ENCODE data around the gene MMP13. TPM values are rescaled to one million over a fixed set of nuclear protein-coding genes. Genes with fewer than 3 reads are reported as not detected.
"Not testable (repeated sequence)": the region's sequence is repeated elsewhere in the genome, so short reads cannot be mapped to it uniquely, and the experiment has no call there.

The MMP13 gene
- not detected for total RNA-seq

GRCh38 chr11:102955624-102956023, at the start of gene MMP13:
TSS of gene MMP13 (minus strand) at chr11:102955732. CDS start at chr11:102955705, 27 bp downstream.
- ATAC-seq (replicated peaks in 1 of 2) = no peak
- H3K9me3 Mint-ChIP-seq = no peaks in the 10 kb centered on the region
- H3K27me3 Mint-ChIP-seq (ENCODE audit: low read depth) = peaks cover 6% of the 10 kb centered on the region
- DNase-seq = no peak
- H3K4me1 Mint-ChIP-seq (ENCODE audit: low read depth) = no peaks in the 10 kb centered on the region
- no peak within 1 kb of the TSS for H3K27ac Mint-ChIP-seq
- no peak within 1 kb of the TSS for H3K4me3 Mint-ChIP-seq
- H3K36me3 Mint-ChIP-seq (ENCODE audit: insufficient read depth in 2 of 2) = no peaks in the 10 kb centered on the region

- DNase-seq; ATAC-seq (replicated peaks in 1 of 2); H3K9me3 Mint-ChIP-seq; H3K4me1 Mint-ChIP-seq (ENCODE audit: low read depth); H3K4me3 Mint-ChIP-seq; H3K36me3 Mint-ChIP-seq (ENCODE audit: insufficient read depth in 2 of 2); H3K27ac Mint-ChIP-seq: not testable (repeated sequence)
- peaks cover 29% of the 10 kb centered on the region for H3K27me3 Mint-ChIP-seq (ENCODE audit: low read depth)
Observed at GRCh38 chr11:103004234-103004633, 48.7 kb upstream of the MMP13 start.

GRCh38 chr11:102994105-102994504, 38.6 kb upstream of the MMP13 start:
- Mint-ChIP-seq H3K9me3 (no peaks in the 10 kb centered on the region), H3K27ac (no peak overlapping the region), H3K4me1 (ENCODE audit: low read depth) (no peaks in the 10 kb centered on the region), H3K27me3 (ENCODE audit: low read depth) (peaks cover 48% of the 10 kb centered on the region), H3K36me3 (ENCODE audit: insufficient read depth in 2 of 2) (no peaks in the 10 kb centered on the region), H3K4me3 (no peak overlapping the region)
- no peak for ATAC-seq (replicated peaks in 1 of 2)
- DNase-seq = no peak

- DNase-seq = no peak
- Mint-ChIP-seq H3K4me1 (ENCODE audit: low read depth) (no peaks in the 10 kb centered on the region), H3K4me3 (no peak overlapping the region), H3K36me3 (ENCODE audit: insufficient read depth in 2 of 2) (no peaks in the 10 kb centered on the region), H3K27ac (no peak overlapping the region), H3K27me3 (ENCODE audit: low read depth) (peaks cover 40% of the 10 kb centered on the region), H3K9me3 (no peaks in the 10 kb centered on the region)
- no peak for ATAC-seq (replicated peaks in 1 of 2)
Observed at GRCh38 chr11:102991776-102992175, 36.2 kb upstream of the MMP13 start.

GRCh38 chr11:102990145-102990544, 34.6 kb upstream of the MMP13 start:
- H3K4me1 Mint-ChIP-seq (ENCODE audit: low read depth) = no peaks in the 10 kb centered on the region
- no peak overlapping the region for H3K4me3 Mint-ChIP-seq
- H3K27ac Mint-ChIP-seq = no peak overlapping the region
- peaks cover 40% of the 10 kb centered on the region for H3K27me3 Mint-ChIP-seq (ENCODE audit: low read depth)
- no peak for ATAC-seq (replicated peaks in 1 of 2)
- no peak for DNase-seq
- no peaks in the 10 kb centered on the region for H3K36me3 Mint-ChIP-seq (ENCODE audit: insufficient read depth in 2 of 2)
- H3K9me3 Mint-ChIP-seq = no peaks in the 10 kb centered on the region

- H3K4me1 Mint-ChIP-seq (ENCODE audit: low read depth) = no peaks in the 10 kb centered on the region
- no peak for DNase-seq
- no peaks in the 10 kb centered on the region for H3K9me3 Mint-ChIP-seq
- peaks cover 40% of the 10 kb centered on the region for H3K27me3 Mint-ChIP-seq (ENCODE audit: low read depth)
- H3K27ac Mint-ChIP-seq = no peak overlapping the region
- no peaks in the 10 kb centered on the region for H3K36me3 Mint-ChIP-seq (ENCODE audit: insufficient read depth in 2 of 2)
- H3K4me3 Mint-ChIP-seq = no peak overlapping the region
- ATAC-seq (replicated peaks in 1 of 2) = no peak
Observed at GRCh38 chr11:102989379-102990047, 34.0 kb upstream of the MMP13 start.

- no peaks in the 10 kb centered on the region for H3K36me3 Mint-ChIP-seq (ENCODE audit: insufficient read depth in 2 of 2)
- H3K27ac Mint-ChIP-seq = no peak overlapping the region
- H3K27me3 Mint-ChIP-seq (ENCODE audit: low read depth) = peaks cover 34% of the 10 kb centered on the region
- H3K4me1 Mint-ChIP-seq (ENCODE audit: low read depth) = no peaks in the 10 kb centered on the region
- no peaks in the 10 kb centered on the region for H3K9me3 Mint-ChIP-seq
- no peak overlapping the region for H3K4me3 Mint-ChIP-seq
- ATAC-seq (replicated peaks in 1 of 2) (no peak), DNase-seq (no peak)
Observed at GRCh38 chr11:102986815-102987214, 31.3 kb upstream of the MMP13 start.

- DNase-seq = no peak
- Mint-ChIP-seq H3K27me3 (ENCODE audit: low read depth) (peaks cover 25% of the 10 kb centered on the region), H3K36me3 (ENCODE audit: insufficient read depth in 2 of 2) (no peaks in the 10 kb centered on the region), H3K4me1 (ENCODE audit: low read depth) (peaks cover 6% of the 10 kb centered on the region), H3K9me3 (no peaks in the 10 kb centered on the region), H3K4me3 (no peak overlapping the region), H3K27ac (no peak overlapping the region)
- no peak for ATAC-seq (replicated peaks in 1 of 2)
Observed at GRCh38 chr11:102985850-102986249, 30.3 kb upstream of the MMP13 start.

GRCh38 chr11:102983486-102983885, 28.0 kb upstream of the MMP13 start:
- Mint-ChIP-seq H3K4me3 (no peak overlapping the region), H3K27me3 (ENCODE audit: low read depth) (peaks cover 6% of the 10 kb centered on the region), H3K36me3 (ENCODE audit: insufficient read depth in 2 of 2) (no peaks in the 10 kb centered on the region), H3K9me3 (no peaks in the 10 kb centered on the region), H3K4me1 (ENCODE audit: low read depth) (peaks cover 6% of the 10 kb centered on the region), H3K27ac (no peak overlapping the region)
- ATAC-seq (replicated peaks in 1 of 2) (no peak), DNase-seq (no peak)

- no peaks in the 10 kb centered on the region for H3K9me3 Mint-ChIP-seq
- peak overlapping the region; percentile 79 for H3K27ac Mint-ChIP-seq
- no peaks in the 10 kb centered on the region for H3K27me3 Mint-ChIP-seq (ENCODE audit: low read depth)
- ATAC-seq (replicated peaks in 1 of 2) = peak; percentile 54 to 59
- DNase-seq = peak in 1 of 2 donors; percentile 3
- peaks cover 6% of the 10 kb centered on the region for H3K4me1 Mint-ChIP-seq (ENCODE audit: low read depth)
- no peaks in the 10 kb centered on the region for H3K36me3 Mint-ChIP-seq (ENCODE audit: insufficient read depth in 2 of 2)
- no peak overlapping the region for H3K4me3 Mint-ChIP-seq
Observed at GRCh38 chr11:102981324-102981910, 25.9 kb upstream of the MMP13 start.

GRCh38 chr11:102974552-102975280, 19.2 kb upstream of the MMP13 start:
- peaks cover 15% of the 10 kb centered on the region for H3K27me3 Mint-ChIP-seq (ENCODE audit: low read depth)
- no peak for DNase-seq
- H3K27ac Mint-ChIP-seq = no peak overlapping the region
- no peaks in the 10 kb centered on the region for H3K4me1 Mint-ChIP-seq (ENCODE audit: low read depth)
- ATAC-seq (replicated peaks in 1 of 2) = no peak
- no peak overlapping the region for H3K4me3 Mint-ChIP-seq
- no peaks in the 10 kb centered on the region for H3K36me3 Mint-ChIP-seq (ENCODE audit: insufficient read depth in 2 of 2)
- no peaks in the 10 kb centered on the region for H3K9me3 Mint-ChIP-seq

- DNase-seq; H3K27ac Mint-ChIP-seq; H3K9me3 Mint-ChIP-seq; H3K36me3 Mint-ChIP-seq (ENCODE audit: insufficient read depth in 2 of 2); H3K4me1 Mint-ChIP-seq (ENCODE audit: low read depth); ATAC-seq (replicated peaks in 1 of 2); H3K4me3 Mint-ChIP-seq: not testable (repeated sequence)
- H3K27me3 Mint-ChIP-seq (ENCODE audit: low read depth) = peaks cover 15% of the 10 kb centered on the region
Observed at GRCh38 chr11:102973698-102974097, 18.2 kb upstream of the MMP13 start.

- H3K4me1 Mint-ChIP-seq (ENCODE audit: low read depth) = no peaks in the 10 kb centered on the region
- peaks cover 15% of the 10 kb centered on the region for H3K27me3 Mint-ChIP-seq (ENCODE audit: low read depth)
- ATAC-seq (replicated peaks in 1 of 2) = no peak
- no peak overlapping the region for H3K27ac Mint-ChIP-seq
- H3K36me3 Mint-ChIP-seq (ENCODE audit: insufficient read depth in 2 of 2) = no peaks in the 10 kb centered on the region
- DNase-seq = no peak
- H3K4me3 Mint-ChIP-seq = no peak overlapping the region
- H3K9me3 Mint-ChIP-seq = no peaks in the 10 kb centered on the region
Observed at GRCh38 chr11:102972853-102973252, 17.3 kb upstream of the MMP13 start.
